Esophagus (tissue), 2 donors: ENCODE data around the gene GBE1. TPM values are rescaled to one million over a fixed set of nuclear protein-coding genes. Genes with fewer than 3 reads are reported as not detected.

Experiments used
- H3K27ac ChIP-seq, 2 donors: one replicate each; pipeline ENCODE4 v1.5.1; 2013; ENCODE audit warnings: low read depth in 2 of 2, mild to moderate bottlenecking in 2 of 2, inconsistent platforms in 1 of 2, low read length in 1 of 2, moderate library complexity in 1 of 2
- H3K27me3 ChIP-seq, 2 donors: one replicate each; pipeline ENCODE4 v1.6.1; 2013; ENCODE audit warnings: low read length in 2 of 2, control low read depth in 1 of 2, mild to moderate bottlenecking in 1 of 2; ENCODE audit not compliant: insufficient read depth in 2 of 2, control insufficient read depth in 1 of 2
- H3K36me3 ChIP-seq, 2 donors: one replicate each; pipeline ENCODE4 v1.6.1; 2013; ENCODE audit warnings: low read length in 1 of 2; ENCODE audit not compliant: control insufficient read depth in 2 of 2, insufficient read depth in 2 of 2
- H3K4me1 ChIP-seq, 2 donors: one replicate each; pipeline ENCODE4 v1.6.1; 2013; ENCODE audit warnings: low read length in 1 of 2; ENCODE audit not compliant: control insufficient read depth in 2 of 2, insufficient read depth in 2 of 2
- H3K4me3 ChIP-seq, 2 donors: one replicate each; pipeline ENCODE4 v1.5.1; 2013; ENCODE audit warnings: low read length in 2 of 2, mild to moderate bottlenecking in 2 of 2, low read depth in 1 of 2, moderate library complexity in 1 of 2
- H3K9me3 ChIP-seq, 2 donors: one replicate each; pipeline ENCODE4 v1.6.1; 2013; ENCODE audit warnings: mild to moderate bottlenecking in 2 of 2, low read depth in 1 of 2, low read length in 1 of 2, moderate library complexity in 1 of 2; ENCODE audit not compliant: control insufficient read depth in 2 of 2, insufficient read depth in 1 of 2
- WGBS, 2 donors: extraction: QIAGEN DNeasy Blood & Tissue Kit; methylation state at CpG; one replicate each; pipeline ENCODE4 v1.1.7; 2013; 5-methylcytosine and 5-hydroxymethylcytosine counted together
- polyA plus RNA-seq, 2 donors: library from polyadenylated mRNA; stranded (reverse); fragments of 200-250 nt; gene quantifications; one replicate each; pipeline ENCODE4 v1.2.3, GENCODE V29; 2013
- donor health status: healthy with polysubstance abuse.
- donor health status: Bipolar disorder and iron deficiency.

Gene GBE1
- polyA plus RNA-seq, 2 donors, result 7.1 to 16.9 TPM

GRCh38 chr3:81440661-81441060 lies 320.8 kb downstream of the GBE1 start:
- Histone ChIP-seq H3K27me3 (no peaks in the 10 kb centered on the region), H3K27ac (no peak overlapping the region), H3K36me3 (no peaks in the 10 kb centered on the region), H3K9me3 (no peaks in the 10 kb centered on the region), H3K4me3 (no peak overlapping the region), H3K4me1 (no peaks in the 10 kb centered on the region)
- 64 to 71% methylated on average over 3 of the region's 3 CpGs for WGBS, 2 donors
